Stimulated activated CD4-positive, alpha-beta T cell treated with anti-CD3 and anti-CD28 coated beads, Interleukin-12 subunit alpha, Interleukin-12 subunit beta, amount 100 ng/mL, for 24 hours (primary cell): ENCODE results near the gene SERPINB5.
"Not testable (repeated sequence)": the region's sequence is repeated elsewhere in the genome, so short reads cannot be mapped to it uniquely, and the experiment has no call there.

Source experiments
- DNase-seq, 2 experiments: peaks; one replicate each; pipeline ENCODE4 v3.0.0-alpha.2; 2020; ENCODE audit warnings: low read depth in 2 of 2

SERPINB5 gene

GRCh38 chr18:63476668-63477067, at the start of gene SERPINB5:
TSS of gene SERPINB5 (plus strand) at chr18:63476958. CDS start at chr18:63484429, 7,471 bp downstream.
- DNase-seq = no peak

GRCh38 chr18:63427558-63427957, 49.2 kb upstream of the SERPINB5 start:
- DNase-seq = no peak

DNA sequence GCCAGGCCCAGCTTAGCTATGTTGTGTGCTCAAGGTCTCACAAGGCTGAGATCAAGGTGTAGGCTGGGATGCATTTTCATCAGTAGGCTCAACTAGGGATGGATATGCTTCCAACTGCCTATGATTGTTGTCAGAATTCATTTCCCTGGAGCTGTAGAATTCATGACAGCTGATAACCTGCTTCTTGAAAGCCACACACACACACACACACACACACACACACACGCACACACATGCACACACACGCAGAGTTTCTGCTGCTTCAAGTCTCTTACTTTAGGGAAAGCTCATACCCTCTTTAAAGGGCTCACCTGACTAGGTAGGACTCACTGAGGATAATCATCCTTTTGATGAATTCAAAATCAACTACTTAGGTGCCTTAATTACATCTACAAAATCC, 46.2 kb upstream of the SERPINB5 start:
- no peak for DNase-seq

GRCh38 chr18:63431180-63431579, 45.6 kb upstream of the SERPINB5 start:
- DNase-seq = no peak

- no peak for DNase-seq
These were observed 43.4 kb upstream of the SERPINB5 start for GRCh38 chr18:63433334-63433866.

GRCh38 chr18:63438181-63438580, 38.6 kb upstream of the SERPINB5 start:
- no peak for DNase-seq

DNA sequence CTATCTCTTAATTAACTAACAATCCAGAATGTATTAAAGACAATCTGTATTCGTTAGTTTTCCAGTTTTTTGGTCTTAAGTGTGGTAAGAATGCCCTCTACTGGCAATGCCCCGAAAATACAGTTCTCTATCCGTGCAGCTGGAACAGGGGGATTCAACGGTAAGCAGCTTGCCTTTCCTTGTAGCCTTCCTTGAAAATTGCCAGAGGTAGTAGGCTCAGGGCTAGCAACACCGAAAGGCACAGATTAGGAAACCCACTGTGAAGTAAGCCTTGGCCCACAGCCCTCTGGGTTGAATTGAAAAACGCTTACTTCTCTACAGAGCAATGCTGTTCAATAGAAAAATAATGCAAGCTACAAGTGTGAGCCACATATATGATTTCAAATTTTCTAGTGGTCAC, 37.4 kb upstream of the SERPINB5 start:
- DNase-seq = peak; percentile 11 to 18

DNA sequence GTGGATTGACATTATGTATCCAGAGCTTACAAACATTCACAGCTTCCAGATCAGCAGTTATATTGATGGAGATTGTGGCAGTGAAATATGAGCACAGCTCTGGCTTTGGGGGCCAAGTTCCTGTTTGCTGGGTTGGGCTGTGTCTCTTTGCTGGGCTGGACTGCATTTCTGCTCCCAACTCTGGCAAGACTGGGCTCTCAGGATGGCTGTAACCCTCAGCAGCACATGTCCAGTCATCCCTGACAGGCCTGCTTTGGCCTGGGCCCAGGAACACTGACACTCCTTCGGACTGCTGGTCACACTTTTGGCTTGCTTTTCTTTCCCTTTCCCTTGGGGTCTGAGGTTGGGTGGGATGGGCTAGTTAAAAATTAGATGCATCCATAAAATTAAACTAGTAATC, 36.5 kb upstream of the SERPINB5 start:
- no peak for DNase-seq

DNA sequence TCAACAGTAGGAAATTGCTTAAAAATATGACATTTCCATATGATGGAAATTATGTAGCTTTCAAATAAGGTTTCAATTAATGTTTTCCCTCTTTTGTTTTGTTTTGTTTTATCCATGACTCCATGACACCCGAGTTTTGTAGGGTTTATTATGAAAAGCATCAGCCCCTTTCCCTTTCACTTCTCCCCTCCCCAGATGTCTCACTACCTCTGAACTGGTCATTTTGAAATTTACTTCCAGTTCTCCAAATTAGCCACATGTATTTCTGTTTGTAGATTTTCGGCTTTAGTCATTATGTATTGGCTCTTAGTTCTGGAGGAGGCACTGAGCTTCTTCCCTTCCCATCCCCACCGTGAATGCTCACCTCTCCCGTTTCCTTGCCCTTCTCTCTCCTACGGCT, 35.9 kb upstream of the SERPINB5 start:
- no peak for DNase-seq

GRCh38 chr18:63443829-63444228, 32.9 kb upstream of the SERPINB5 start:
- no peak for DNase-seq

DNA sequence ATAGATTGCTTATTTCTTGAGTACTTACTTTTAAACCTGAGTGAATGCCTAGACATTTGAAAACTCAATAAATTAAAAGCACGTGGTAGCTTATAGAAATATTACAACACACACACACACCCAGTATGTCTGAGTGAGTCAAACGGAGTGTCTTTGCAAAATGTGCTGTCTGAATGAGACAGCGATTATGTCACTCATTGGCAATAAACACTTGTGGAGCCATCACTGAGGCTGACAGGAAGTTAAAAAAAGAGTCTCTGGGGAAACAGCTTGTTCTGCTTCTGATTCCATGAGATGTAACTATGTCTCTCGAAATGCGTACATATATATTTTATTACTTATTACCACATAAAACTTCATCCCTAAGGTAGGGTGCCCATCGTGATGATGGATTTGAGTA, 32.2 kb upstream of the SERPINB5 start:
- DNase-seq = no peak

- no peak for DNase-seq
These were observed 31.7 kb upstream of the SERPINB5 start for GRCh38 chr18:63445037-63445436.

DNA sequence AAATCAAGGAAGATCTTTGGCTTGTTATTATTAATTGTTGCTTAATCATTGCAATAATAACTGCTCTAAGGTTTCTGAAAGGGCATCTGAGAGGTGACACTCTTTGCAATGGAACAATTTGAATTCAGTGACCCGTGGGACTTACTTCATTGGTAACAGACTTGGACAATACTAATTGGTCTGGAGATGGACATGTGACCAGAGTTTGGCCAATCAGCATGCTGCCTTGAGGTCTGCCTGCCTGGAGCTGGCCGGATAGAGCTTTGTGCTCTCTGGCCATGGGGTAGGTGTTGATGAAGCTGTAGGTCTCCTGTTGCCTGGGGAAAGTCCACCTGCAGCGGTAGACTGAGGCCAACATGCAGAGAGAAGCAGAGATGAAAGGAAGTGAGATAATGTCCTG, 30.5 kb upstream of the SERPINB5 start:
- DNase-seq = no peak

DNA sequence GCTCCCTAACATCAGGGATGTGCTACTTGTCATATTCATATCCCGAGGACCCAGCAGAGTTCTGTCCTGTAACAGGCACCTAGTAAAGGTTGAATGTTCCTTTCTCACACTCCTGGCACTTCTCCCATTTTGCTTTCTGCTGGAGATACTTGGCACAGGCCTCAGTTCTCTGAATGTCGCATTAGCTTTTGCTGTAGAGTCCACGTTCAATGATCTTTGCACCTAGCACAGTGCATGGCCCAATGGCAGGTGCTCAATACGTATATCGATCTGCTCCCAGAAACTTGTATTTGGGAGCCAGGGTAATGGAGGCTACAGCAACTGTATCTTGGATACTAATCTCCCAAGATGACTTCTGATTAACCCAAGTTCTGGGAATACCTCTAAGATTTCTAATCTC, 29.7 kb upstream of the SERPINB5 start:
- DNase-seq = no peak

GRCh38 chr18:63449426-63449825, 27.3 kb upstream of the SERPINB5 start:
- DNase-seq = no peak

GRCh38 chr18:63451799-63452660, 24.7 kb upstream of the SERPINB5 start:
- no peak for DNase-seq

DNA sequence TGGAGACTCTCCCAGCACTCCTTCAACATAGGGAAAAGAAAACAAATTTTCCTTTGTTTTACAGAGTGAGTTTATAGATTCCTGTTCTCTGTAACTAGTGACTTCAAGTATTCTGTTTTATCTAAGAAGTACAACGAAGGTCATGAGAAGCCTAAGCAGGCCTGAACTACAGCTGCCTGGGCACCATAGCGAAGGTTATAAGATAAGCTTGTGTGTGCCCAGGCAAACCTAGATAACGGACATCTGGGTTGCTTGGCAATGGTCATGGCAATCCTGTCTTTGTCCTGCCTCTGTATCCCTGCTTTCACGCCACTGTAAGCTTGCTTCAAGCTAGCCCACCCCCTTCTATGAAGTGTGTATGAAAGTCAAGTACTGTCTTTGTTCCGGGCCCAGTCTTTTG, 24.0 kb upstream of the SERPINB5 start:
- not testable (repeated sequence) for DNase-seq

DNA sequence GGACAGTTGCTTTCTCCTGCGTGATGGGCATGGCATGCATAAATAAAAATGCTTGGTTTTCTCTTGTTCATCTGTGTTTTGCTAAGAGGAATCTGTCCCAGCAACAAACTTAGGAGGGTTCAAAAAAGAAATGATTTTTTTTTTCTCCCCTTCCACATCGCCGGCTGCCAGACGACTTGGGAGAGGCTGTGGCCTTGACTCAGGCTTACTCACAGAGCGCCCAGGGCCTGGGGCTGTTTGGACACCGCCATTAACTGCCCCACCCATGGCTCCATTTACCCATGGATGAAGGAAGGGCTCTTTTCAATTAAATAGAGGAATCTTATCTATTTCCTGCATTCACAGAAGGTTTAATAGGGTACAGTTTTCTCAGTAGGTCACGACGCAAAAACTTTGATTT, 22.3 kb upstream of the SERPINB5 start:
- DNase-seq = no peak

- DNase-seq = no peak
These were observed 18.8 kb upstream of the SERPINB5 start for GRCh38 chr18:63457977-63458376.

- DNase-seq = no peak
These were observed 16.3 kb upstream of the SERPINB5 start for GRCh38 chr18:63460414-63460813.

DNA sequence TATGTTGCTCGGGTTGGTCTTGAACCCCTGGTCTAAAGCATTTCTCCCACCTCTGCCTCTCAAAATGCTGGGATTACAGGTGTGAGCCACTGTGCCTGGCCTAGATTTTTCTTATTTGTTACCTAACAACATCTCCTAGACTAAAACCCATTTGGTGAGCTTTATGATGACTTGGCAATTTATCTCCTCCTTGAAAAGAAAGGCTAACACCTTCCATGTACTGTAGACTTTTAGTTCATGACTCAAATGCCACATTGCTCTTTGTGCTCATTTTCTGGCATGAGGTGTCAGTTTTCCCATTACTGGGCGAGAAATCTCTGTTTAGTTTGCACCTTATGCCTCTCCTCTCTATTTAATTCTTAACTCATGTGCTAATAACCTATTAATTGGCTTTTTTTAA, 12.3 kb upstream of the SERPINB5 start:
- no peak for DNase-seq

DNA sequence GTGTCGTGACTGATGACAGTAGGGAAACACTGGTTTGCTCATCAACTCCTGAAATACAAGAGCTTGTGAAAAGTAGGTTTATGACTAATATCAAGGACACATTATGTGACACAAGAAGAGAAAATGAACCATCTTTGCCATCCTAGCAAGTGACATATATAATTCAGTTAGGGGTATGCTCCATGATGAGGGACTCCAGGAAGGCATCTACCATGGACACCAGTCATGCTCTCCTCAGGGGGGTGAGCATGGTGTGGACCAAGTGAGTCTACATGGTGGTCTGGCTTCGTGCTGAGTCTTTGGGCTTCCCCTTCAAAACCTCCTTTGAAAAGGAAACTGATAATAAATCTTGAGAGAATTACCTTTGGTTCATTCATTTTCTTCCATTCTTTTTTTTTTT, 11.7 kb upstream of the SERPINB5 start:
- no peak for DNase-seq

DNA sequence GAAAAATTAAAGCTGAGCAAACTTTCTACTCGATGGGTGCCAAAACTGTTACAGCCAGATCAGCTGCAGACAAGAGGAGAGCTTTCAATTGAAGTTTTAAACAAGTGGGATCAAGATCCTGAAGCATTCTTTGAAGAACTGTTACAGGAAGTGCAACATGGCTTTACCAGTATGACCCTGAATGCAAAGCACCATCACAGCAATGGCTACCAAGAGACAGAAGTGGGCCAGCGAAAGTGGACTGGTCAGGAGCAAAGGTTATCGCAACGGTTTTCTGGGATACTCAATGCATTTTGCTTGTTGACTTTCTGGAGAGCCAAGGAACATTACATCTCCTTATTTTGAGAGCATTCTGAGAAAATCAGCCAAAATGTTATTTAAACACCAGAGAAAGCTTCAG, 9.1 kb upstream of the SERPINB5 start:
- no peak for DNase-seq

DNA sequence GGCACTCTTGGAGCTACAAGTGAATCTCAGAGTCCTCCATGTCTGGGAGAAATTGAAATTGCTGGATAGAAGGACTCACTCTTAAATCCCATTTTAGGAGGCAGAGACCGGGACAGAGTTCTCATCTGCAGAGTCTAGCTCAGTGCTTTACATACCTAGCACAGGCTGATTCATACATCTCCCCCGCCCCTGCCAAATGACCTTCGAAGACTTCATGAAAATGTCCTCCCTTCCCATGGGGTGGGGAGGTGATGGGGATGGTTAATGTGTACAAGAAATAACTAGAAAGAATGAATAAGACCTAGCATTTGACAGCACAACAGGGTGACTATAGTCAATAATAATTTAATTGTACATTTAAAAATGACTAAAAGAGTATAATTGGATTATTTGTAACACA, 8.2 kb upstream of the SERPINB5 start:
- no peak for DNase-seq
